COLO668 (cell line): ENCODE measurements around the gene DYNLRB2.

ENCODE experiments used
- DNase-seq: peaks from one replicate; lab custom pipeline; 2025; ENCODE audit not compliant: unreplicated experiment; lab: John Stamatoyannopoulos, UW

The DYNLRB2 gene

DNA sequence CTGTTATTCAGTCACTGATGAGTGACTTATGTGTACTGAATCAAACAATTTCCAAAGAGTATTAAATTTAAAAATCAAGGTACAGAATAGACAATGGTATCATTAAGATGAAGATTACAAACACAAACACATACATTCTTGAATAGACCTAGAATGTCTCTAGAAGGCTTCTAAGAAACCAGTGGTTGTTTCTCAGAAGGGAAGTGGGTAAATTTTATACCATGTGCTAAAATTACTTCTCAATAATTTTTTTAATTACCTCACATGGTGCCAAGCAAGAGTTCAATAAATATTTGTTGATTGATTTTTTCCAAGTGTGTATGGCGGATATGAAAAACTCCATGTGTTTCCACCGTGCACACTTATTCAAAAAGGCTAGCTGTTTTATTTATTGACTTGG, 6.4 kb downstream of the DYNLRB2 start:
- DNase-seq: no peak

DNA sequence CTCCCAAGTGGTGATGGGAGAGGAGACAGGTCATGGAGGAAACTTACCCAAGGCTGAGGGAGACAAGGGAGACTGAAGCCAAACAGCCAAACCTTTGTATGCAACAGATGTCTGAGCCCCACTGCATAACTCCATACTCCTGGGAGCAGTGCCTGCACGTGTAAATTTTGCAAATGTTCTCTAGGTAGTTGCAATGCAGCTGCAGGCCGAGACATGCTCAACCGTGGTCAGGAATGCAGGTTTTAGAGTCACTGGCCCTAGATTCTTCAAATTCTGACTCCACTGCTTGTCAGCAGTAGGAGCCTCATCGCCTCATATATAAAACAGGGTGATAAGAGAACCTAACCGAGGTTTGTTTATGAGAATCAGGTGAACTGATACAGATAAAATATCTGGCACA, 11.5 kb downstream of the DYNLRB2 start:
- DNase-seq: no peak

DNA sequence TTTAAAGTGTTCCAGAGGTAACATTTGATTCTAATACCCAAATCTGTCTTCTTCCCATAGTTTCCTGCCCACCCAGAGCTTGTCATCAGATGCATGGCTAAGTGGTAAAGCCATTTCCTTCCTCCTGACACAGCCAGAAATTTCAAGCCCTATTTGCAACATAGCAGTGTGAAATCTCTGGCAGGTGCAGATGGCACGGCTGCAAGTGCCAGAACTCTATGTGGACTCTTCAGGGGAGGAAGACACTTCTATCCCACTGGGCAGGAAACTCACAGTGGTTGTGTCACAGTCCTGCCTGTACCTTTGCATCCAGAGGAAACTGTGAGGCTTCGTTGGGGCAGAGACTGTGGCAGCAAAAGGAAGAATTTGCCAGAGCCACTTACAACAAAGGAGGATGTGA, 13.2 kb downstream of the DYNLRB2 start:
- no peak for DNase-seq

DNA sequence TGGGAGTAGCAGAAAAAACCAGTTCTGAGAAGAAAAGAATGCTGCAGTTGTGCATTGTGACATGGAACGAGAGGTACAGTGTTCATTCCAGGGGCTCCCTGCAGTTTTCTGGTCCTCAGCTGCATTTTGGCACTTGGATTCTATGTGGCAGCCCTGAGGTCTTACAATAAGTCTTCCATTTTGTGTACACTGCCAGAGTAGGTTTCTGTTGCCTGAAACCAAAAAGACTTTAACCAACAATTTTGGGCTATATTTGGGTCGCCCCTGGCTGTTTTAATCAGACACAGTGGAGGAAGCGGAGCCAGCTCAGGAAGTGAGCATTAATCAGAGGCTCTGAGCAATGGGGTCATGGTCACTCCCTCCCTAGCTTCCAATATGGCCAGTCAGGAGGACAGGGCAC, 15.7 kb downstream of the DYNLRB2 start:
- no peak for DNase-seq

DNA sequence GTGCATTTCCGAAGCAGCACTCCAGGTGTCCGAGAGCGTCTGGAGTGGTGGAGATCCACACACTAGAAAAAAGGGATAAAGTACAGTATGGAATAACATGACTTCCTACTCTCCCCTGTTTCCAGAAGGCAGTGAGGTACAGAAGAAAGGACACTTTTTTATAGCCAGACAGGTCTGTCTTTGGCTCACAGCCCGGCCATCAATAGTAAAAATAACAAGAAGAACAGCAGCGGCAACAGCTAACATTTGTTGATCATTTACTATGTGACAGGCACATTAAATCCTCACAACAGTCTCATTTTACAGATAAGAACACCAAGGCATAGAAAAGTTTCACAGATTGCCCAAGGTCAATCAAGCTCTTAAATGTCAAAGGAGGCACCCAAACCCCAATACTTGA, 16.2 kb downstream of the DYNLRB2 start:
- peak; percentile 73 for DNase-seq

DNA sequence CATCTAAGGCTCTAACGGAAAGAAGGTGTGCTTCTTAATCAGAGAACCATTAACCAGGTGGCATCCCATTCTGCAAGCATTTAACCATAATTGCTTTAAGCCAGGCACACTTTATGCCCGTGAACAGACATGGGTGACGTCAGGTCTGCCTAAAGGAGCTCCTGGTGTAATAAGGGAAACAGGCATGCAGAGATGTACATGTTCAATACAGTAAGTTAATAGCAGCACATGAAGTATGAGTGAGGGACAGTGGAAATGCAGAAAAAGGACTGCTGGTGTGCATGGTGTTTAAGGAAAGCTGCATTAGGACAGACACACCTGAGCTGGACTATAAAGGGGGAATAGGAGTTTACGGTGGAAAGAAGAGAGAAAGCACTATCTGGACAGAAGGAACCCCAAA, 18.6 kb downstream of the DYNLRB2 start:
- no peak for DNase-seq

DNA sequence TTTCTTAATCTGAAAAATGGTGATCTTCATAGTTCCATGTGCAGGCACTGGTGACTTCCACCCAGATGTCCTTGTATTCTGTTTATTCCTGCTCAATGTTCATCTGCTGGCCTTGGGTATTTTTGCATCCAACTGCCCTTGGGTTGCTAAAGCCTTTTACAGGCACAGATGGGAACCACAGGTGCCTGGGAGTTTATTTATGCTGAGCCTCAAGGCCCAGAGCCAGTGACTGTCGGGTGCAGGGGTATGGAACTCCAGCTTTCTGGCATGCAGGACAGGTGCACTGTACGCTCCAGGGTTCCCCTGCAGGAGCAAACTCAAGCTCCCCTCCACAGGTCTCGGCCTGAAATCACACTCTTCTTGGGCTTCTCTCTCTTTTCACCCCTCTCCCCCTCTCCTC, 22.3 kb downstream of the DYNLRB2 start:
- no peak for DNase-seq

DNA sequence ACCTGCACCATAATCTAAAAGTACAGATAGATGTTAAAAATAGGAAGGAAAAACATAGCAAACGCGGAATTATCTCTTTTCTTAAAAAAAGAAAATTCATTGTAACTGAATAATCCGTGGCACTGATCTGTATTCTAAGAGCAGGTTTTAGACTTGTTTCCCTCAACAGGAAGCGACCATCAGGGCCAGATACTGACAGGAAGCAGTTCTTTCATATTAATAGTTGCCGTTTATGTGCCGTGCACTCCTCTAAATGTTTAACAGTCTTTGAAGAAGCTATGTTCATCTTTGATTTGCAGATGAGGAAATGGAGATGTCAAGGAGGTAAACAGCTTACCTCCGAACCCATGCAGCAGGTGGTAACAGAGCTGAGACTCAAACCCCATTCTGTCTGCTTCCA, 23.6 kb downstream of the DYNLRB2 start:
- no peak for DNase-seq

DNA sequence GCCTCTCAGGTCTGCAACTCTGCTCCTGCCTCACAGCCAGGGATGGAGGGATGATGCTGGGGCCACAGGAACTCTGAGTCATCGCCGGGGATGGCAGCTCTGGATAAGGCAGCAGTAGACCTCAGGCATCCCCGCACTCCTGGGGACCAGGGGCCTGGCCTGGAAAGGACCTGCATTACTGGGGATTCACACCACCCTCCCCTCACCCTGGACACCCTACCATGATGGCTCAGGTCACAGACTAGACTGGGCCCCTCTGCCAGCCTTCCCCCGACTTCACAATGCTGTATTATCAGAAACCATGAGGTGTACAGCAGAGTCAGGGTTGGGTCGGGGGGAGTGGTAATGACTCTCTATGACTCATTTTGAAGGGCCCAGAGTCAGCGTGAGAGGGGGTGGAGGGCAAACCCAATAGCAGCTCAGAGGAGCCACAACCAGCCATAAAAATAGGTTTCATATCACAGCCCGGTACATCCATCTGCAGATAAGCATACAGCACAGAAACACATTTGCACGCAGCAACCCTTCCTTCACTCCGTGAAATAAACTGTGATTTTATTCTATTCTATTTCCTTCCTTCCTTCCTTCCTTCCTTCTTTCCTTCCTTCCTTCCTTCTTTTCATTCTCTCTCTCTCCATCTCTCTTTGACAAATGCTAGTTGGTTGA, 28.8 kb downstream of the DYNLRB2 start:
- no peak for DNase-seq

DNA sequence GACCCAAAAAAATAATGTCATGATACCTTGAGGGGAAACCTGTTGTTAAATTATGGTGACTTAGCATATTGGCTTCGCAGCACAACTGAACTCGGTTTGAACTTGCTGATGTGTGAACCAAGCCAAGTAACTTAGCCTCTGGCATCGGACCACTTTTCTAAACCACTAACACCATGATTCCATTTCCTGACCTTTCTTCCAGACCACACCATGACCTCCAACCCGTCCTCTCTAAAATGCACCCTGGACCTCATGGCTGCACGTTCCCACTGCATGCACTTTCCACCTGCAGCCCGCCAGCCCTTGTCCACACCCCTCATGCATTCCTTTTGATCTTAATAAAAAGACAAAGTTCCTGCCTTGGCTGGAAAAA, 29.3 kb downstream of the DYNLRB2 start:
- no peak for DNase-seq

DNA sequence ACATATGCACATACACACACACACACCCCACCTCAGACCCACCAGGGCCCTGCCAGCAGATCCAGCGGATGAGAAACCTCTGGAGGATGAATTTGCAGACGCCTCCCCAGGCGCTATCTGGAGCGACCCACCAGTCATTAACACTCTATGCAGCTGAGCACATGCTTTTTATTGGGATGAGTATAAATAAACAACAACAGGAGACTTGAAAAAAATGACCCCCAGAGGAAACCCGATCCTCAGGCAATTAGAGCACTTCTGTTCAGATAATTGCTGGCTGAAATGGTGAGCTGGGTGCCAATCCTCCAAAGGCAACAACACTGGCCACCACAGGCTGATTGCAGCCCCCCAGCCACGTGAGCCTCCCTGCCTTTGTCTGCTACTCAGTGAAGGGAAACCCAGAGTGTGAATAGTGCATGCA, 32.9 kb downstream of the DYNLRB2 start:
- DNase-seq: peak; percentile 48

DNA sequence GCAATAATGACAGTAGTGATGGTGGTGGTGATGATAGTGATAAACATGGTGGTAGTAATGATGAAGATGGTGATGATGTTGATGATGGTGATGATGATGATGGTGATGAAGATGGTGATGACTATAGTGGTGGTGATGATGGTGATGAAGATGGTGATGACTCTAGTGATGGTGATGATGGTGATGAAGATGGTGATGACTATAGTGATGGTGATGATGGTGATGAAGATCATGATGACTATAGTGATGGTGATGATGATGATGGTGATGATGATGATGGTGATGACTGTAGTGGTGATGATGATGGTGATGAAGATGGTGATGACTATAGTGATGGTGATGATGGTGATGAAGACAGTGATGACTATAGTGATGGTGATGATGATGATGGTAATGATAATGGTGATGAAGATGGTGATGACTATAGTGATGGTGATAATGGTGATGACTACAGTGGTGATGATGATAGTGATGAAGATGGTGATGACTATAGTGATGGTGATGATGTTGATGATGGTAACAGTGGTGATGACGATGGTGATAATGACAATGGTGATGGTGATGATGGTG, 35.6 kb downstream of the DYNLRB2 start:
- DNase-seq: no peak

DNA sequence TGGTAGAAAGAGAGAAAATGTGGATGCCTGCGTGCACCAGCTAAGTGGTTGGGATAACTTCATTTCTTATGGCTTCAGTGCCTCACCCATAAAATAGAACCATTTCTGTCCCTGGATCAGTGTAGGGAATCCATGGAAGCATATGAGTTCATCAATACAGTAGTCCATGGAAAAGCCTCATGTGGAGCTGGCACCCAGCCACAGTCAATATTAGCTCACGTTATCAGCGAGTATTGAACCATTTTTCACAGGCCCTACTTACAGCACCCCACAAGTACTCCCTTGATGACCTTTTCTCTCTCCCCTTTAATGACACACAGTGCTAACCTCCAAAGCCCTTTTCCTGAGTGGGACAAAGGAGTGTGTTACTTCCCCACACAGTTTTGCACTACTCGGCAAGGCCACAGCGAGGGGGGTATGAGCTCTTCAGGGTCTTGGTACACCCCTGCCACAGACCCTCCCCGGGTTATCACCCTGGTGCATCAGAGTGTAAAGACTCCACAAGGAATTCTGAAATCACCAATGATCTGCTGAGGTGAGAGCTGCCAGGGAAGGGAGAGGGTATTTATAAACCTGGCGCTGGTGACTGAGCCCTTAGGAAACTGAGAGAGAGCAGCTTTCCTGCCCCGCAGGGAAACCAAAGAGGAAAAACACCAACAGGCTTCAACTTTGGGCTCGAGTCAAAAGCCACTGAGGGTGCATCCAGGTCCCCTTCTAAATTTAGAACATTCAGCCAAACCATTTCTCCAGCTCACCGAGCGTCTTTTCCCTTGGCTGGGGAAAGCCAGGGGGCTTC, 36.9 kb downstream of the DYNLRB2 start:
- peak; percentile 83 for DNase-seq

DNA sequence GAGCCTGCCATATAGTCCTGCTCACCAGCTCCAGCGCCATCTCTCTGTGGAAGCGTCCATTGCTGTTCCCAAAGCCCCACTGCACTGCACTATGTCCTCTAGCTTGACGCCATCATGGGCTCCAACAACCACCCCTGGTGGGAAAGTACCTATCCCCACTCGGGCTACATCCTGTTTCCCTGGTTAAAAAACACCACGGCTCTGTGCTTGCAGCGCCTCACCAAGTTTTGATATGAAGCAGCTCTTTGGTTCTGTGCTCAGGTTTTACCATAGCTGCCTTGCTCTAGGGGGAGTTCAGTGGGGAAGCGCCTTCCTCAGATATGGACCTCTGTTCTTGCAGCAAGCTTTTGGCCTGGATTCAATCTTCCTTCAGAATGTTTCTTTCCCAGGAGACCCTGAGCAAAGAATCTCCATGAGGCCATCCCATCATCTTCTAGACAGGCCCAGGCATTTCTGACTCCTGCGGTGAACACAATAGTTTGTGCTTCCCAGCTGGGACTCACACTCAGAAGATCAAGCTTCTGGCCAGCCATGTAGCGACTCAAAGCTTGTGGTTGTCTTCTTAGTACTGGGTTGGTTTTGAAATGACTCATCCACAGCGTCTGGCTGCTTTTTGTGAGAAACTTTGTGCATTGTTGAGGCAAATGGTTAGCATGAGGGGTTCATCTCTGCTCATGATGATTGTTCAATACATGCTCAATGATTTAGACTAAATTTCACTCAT, 39.5 kb downstream of the DYNLRB2 start:
- DNase-seq: no peak

DNA sequence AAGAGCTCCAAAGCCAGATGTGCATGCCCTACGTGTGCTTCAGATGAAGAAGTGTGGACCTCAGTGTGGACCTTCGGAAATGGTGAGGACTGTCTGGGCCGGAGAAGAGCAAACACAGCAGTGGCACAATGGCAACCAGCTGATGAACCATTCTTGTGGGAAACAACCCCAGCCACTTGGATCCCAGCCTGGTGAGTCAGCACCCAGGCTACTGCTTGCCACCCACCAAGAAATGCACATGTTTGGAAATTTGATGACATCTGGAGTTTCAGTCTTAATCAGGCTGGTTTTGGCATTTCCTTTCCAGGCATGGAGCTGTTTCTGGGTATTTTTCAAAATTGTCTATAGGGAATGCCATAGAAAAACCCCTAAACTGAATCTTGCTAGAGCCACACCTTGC, 42.7 kb downstream of the DYNLRB2 start:
- DNase-seq: no peak

DNA sequence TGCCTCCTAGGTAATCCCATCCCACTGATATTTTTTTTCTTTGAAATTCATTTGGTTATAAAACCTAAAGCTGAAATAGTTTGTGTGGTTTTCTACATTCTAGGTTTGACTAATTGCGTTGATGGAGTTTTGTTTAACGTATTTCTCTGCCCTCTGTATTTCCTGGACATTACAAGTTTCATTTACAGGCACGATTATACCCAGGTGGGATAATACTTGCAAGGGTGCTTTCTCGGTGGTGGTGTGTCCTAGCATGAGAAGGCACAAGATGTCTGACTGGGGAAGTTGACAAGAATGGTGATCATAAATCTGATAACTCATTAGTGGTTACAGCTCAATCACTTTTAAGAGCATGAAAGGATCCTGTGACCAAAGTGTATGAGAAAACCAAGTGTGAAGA, 45.0 kb downstream of the DYNLRB2 start:
- DNase-seq: no peak

DNA sequence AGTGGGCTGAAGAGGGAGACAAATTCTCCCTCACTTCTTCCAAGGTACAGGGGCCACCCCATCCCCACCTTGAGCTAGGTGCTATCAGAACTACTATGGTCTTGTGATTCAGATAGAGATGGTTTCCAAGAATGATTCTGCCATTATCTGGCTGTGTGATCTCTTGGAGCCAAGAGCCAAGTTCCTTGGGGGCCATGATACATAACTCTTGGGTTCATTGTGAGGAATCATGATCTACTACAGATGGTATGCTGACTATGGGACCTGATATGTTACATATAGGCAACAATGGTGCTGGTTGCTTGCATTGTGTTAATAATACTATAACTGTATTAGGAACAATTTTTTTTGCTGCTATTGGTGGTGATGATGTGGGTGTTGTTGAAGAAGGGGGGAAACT, 45.7 kb downstream of the DYNLRB2 start:
- DNase-seq: no peak

DNA sequence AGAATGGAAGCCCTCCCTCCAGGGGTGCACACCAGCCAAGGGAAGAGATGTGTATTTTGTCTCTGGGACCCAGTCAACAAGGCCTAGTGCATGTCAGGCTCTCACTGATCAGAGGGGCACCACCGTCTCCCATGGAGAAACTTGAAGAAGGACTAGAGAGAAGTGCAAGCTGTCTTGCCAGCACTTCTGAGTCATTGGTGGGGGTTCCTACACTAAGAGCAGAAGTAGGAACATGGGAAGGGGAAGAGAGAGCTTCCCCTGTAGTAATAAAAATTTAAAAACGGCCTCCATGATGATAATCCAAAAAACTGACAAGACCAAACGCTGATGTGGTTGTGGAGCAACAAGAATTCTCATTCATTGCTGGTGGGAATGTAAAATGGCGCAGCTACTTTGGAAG, 46.3 kb downstream of the DYNLRB2 start:
- no peak for DNase-seq

DNA sequence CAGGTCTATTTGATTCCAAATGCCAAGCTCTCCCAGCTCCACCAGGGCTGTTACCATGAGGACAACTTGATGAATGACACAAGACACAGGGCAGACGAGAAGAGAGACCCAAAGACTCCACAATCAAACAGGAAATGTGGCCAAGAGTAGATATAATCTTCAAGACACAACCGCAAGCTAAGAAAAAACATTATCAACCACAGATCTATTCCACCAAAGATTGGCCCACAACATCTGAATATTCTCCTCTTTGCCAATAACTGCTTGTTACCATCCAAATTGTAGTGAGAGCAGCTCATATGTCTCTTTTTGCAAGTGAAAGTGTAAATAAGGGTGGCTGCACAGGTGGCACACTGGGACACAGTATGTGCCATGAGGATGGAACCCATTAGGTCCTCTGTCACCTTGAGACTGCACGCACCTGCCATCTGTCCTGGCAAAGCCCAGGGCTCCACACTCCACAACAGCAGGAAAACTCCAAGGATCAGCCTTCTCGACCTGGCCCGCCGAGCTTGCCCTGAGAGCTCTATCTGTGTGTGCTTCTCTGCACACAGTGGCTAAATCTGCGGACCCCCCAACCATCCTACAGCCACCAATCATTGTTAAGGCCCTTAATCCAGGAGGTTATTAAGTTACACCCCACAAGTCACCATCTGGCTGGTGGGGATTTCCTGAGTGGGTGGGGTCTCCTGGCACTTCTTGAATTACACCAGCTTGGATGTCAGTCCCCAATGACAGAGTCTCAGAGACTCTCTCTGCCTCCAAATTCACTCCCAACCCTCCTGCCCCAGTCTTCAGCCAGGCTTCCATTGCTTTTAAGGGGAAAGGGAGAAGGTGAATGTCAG, 50.5 kb downstream of the DYNLRB2 start:
- DNase-seq: no peak

DNA sequence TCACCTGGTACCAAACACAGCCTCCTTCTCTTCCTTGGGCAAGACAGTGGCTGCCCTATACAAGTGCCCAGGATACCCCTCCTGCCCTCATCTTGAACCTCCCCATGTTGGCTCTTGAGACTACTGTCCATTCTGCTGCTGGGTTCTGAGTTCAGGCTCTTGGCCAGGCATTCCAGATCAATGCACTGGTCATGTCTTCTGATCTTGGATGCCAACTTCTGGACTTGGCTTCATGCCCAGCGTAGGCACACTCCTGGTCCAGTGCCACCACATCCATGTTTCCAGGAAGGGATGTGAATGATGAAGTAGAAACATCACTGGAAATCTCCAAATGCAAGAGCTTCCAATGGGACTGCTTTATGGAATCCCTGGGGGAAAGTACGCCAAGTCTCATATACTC, 51.5 kb downstream of the DYNLRB2 start:
- no peak for DNase-seq

DNA sequence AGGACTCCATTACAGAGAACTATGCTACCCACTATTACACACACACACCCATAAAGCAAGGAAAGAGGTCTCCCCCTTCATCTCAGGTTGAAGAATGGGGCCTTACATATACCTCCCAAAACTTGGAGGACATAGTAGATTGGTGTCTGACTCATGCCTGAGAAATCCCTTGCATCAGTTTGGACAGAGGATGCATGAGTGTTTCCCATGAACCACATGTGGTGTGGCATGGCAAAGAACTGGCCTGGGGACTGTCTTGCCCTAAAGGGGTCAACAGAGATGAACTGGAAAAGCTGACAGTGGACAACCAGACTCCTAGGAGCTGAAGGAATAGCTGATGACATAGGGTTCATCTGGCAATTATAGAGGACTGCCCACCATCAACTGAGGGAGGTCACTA, 54.0 kb downstream of the DYNLRB2 start:
- DNase-seq: no peak
